Measurements from ENCODE around the gene NRG4.
"Not testable (repeated sequence)": the region's sequence is repeated elsewhere in the genome, so short reads cannot be mapped to it uniquely, and the experiment has no call there.

Gene NRG4

GRCh38 chr15:76011627-76012551 lies at the start of gene NRG4:
Gene NRG4 (minus strand): TSS chr15:76012424. CDS start chr15:76011230, 1,194 bp downstream.
- DNase-seq (ENCODE audit: low spot score): peak; percentile 1

- no peak for DNase-seq (ENCODE audit: low spot score)
Observed at GRCh38 chr15:76061700-76062099, 49.5 kb upstream of the NRG4 start.

- no peak for DNase-seq (ENCODE audit: low spot score)
Observed at GRCh38 chr15:76060118-76060989, 48.1 kb upstream of the NRG4 start.

- DNase-seq (ENCODE audit: low spot score): peak; percentile 43
Observed at GRCh38 chr15:76059320-76060117, 47.3 kb upstream of the NRG4 start, which contains the start of gene TMEM266. Gene TMEM266 (plus strand): TSS chr15:76059985. CDS start chr15:76134264, 74,279 bp downstream.

- DNase-seq (ENCODE audit: low spot score): no peak
Observed at GRCh38 chr15:76058714-76059319, 46.6 kb upstream of the NRG4 start.

- peak; percentile 55 for DNase-seq (ENCODE audit: low spot score)
Observed at GRCh38 chr15:76057332-76058000, 45.2 kb upstream of the NRG4 start.

- no peak for DNase-seq (ENCODE audit: low spot score)
Observed at GRCh38 chr15:76056931-76057330, 44.7 kb upstream of the NRG4 start.

- not testable (repeated sequence) for DNase-seq (ENCODE audit: low spot score)
Observed at GRCh38 chr15:76054201-76054600, 42.0 kb upstream of the NRG4 start.

GRCh38 chr15:76038512-76038911 lies 26.3 kb upstream of the NRG4 start:
- DNase-seq (ENCODE audit: low spot score): no peak

GRCh38 chr15:76035593-76035992 lies 23.4 kb upstream of the NRG4 start:
- no peak for DNase-seq (ENCODE audit: low spot score)

GRCh38 chr15:76034111-76034510 lies 21.9 kb upstream of the NRG4 start:
- DNase-seq (ENCODE audit: low spot score): no peak

- no peak for DNase-seq (ENCODE audit: low spot score)
Observed at GRCh38 chr15:76033438-76033837, 21.2 kb upstream of the NRG4 start.

GRCh38 chr15:76032046-76032445 lies 19.8 kb upstream of the NRG4 start:
- DNase-seq (ENCODE audit: low spot score): no peak

- no peak for DNase-seq (ENCODE audit: low spot score)
Observed at GRCh38 chr15:76024021-76024768, 12.0 kb upstream of the NRG4 start.

- DNase-seq (ENCODE audit: low spot score): not testable (repeated sequence)
Observed at GRCh38 chr15:76013470-76013869, 1.2 kb upstream of the NRG4 start.

- DNase-seq (ENCODE audit: low spot score): no peak
Observed at GRCh38 chr15:76010613-76011012, 1.6 kb downstream of the NRG4 start.

GRCh38 chr15:76006136-76006778 lies 6.0 kb downstream of the NRG4 start:
- peak; percentile 1 for DNase-seq (ENCODE audit: low spot score)

- DNase-seq (ENCODE audit: low spot score): no peak
Observed at GRCh38 chr15:76003364-76003763, 8.9 kb downstream of the NRG4 start.

GRCh38 chr15:75995611-75996010 lies 16.6 kb downstream of the NRG4 start:
- no peak for DNase-seq (ENCODE audit: low spot score)

- no peak for DNase-seq (ENCODE audit: low spot score)
Observed at GRCh38 chr15:75994220-75994619, 18.0 kb downstream of the NRG4 start.

Data from AG08395 (cell line).